SK-N-SH treated with all-trans-retinoic acid at 6 μM for 48 hours (cell line): ENCODE measurements around the gene SEC61A2.

Experiments
- ATAC-seq: fragments of 200-7000 bp; cut with Tn5 transposase; 3 replicates; pipeline ENCODE4 v1.9.1; 2020; ENCODE audit warnings: mild to moderate bottlenecking, moderate library complexity
- ARNTL ChIP-seq: fragments of 450-650 bp; formaldehyde crosslinking; IDR thresholded peaks from 2 replicates; pipeline ENCODE4 v1.5.0; 2020; ENCODE audit warnings: low read depth, mild to moderate bottlenecking, moderate library complexity, borderline replicate concordance
- CSRNP3 ChIP-seq: fragments of 250-450 bp; sonication (Bioruptor Pico); IDR thresholded peaks from 2 replicates; pipeline ENCODE4 v1.5.1; 2021; ENCODE audit warnings: mild to moderate bottlenecking, moderate library complexity
- ESRRG ChIP-seq: fragments of 250-450 bp; sonication (Bioruptor Pico); IDR thresholded peaks from 2 replicates; pipeline ENCODE4 v1.6.1; 2021; ENCODE audit warnings: mild to moderate bottlenecking
- GLIS3 ChIP-seq: fragments of 250-450 bp; sonication (Bioruptor Pico); IDR thresholded peaks from 2 replicates; pipeline ENCODE4 v1.5.0; 2020; ENCODE audit warnings: mild to moderate bottlenecking, moderate library complexity
- ISL1 ChIP-seq: fragments of 250-450 bp; sonication (Bioruptor Pico); IDR thresholded peaks from 2 replicates; pipeline ENCODE4 v2.1.2; 2022; ENCODE audit warnings: mild to moderate bottlenecking, moderate library complexity
- POU6F1 ChIP-seq: fragments of 250-450 bp; sonication (Bioruptor Pico); IDR thresholded peaks from 2 replicates; pipeline ENCODE4 v1.8.0; 2021; ENCODE audit warnings: low read depth, mild to moderate bottlenecking, moderate library complexity, borderline replicate concordance
- PPARA ChIP-seq: fragments of 250-450 bp; sonication (Bioruptor Pico); IDR thresholded peaks from 2 replicates; pipeline ENCODE4 v1.5.0; 2020; ENCODE audit warnings: mild to moderate bottlenecking, borderline replicate concordance
- TCF4 ChIP-seq: fragments of 250-450 bp; sonication (Bioruptor Pico); IDR thresholded peaks from 2 replicates; pipeline ENCODE4 v1.8.0; 2021; ENCODE audit warnings: mild to moderate bottlenecking, moderate library complexity, borderline replicate concordance
- TOX ChIP-seq: fragments of 250-450 bp; sonication (Bioruptor Pico); IDR thresholded peaks from 2 replicates; pipeline ENCODE4 v1.8.0; 2021; ENCODE audit warnings: mild to moderate bottlenecking, moderate library complexity, borderline replicate concordance
- TSHZ2 ChIP-seq: fragments of 250-450 bp; sonication (Bioruptor Pico); IDR thresholded peaks from 2 replicates; pipeline ENCODE4 v1.5.0; 2020; ENCODE audit warnings: mild to moderate bottlenecking, moderate library complexity
- ZC3H10 ChIP-seq: fragments of 250-450 bp; sonication (Bioruptor Pico); IDR thresholded peaks from 2 replicates; pipeline ENCODE4 v1.5.1; 2021; ENCODE audit warnings: mild to moderate bottlenecking, moderate library complexity
- ZFP3 ChIP-seq: fragments of 250-450 bp; sonication (Bioruptor Pico); IDR thresholded peaks from 2 replicates; pipeline ENCODE4 v1.5.0; 2020; ENCODE audit warnings: mild to moderate bottlenecking, moderate library complexity
- ZFP30 ChIP-seq: fragments of 450-650 bp; formaldehyde crosslinking; IDR thresholded peaks from 2 replicates; pipeline ENCODE4 v1.5.0; 2022; ENCODE audit warnings: mild to moderate bottlenecking, moderate library complexity
- ZNF70 ChIP-seq: fragments of 450-650 bp; formaldehyde crosslinking; IDR thresholded peaks from 2 replicates; pipeline ENCODE4 v1.5.0; 2020; ENCODE audit warnings: mild to moderate bottlenecking, moderate library complexity
- ZNF8 ChIP-seq: fragments of 450-650 bp; formaldehyde crosslinking; IDR thresholded peaks from 2 replicates; pipeline ENCODE4 v1.5.0; 2020; ENCODE audit warnings: mild to moderate bottlenecking, moderate library complexity
- TF ChIP-seq, protein P1 (sequence below): fragments of 250-450 bp; sonication (Bioruptor Pico); IDR thresholded peaks from 2 replicates; pipeline ENCODE4 v1.5.1; 2020; ENCODE audit warnings: low read depth, mild to moderate bottlenecking, moderate library complexity
- TF ChIP-seq, protein P2 (sequence below): fragments of 250-450 bp; sonication (Bioruptor Pico); IDR thresholded peaks from 2 replicates; pipeline ENCODE4 v1.8.0; 2020; ENCODE audit warnings: mild to moderate bottlenecking, moderate library complexity, borderline replicate concordance

The SEC61A2 gene

DNA sequence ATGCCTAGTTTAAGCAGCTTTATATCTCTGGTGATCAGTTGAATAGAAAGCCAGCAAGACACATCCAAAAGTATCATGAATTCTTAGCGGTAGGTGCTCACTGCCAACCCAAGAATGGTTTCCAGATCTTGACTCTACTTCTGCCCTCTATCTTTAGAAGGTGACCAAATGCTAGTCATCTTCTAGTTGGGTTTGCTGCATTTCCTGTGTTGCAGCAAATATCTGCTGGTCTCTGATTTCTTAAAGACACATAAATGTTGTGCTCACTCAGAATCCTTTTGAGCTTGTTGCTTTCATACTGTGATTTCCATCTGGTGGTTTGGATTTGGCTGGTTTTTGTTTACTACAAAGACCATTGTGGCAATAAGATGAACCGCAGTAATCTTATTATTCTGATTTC is 68.7 kb downstream of the SEC61A2 start (continued):
- TF ChIP-seq TCF4 (no peak), GLIS3 (no peak), ZFP3 (CRISPR knock-in tag) (no peak), ISL1 (CRISPR knock-in tag) (no peak)

DNA sequence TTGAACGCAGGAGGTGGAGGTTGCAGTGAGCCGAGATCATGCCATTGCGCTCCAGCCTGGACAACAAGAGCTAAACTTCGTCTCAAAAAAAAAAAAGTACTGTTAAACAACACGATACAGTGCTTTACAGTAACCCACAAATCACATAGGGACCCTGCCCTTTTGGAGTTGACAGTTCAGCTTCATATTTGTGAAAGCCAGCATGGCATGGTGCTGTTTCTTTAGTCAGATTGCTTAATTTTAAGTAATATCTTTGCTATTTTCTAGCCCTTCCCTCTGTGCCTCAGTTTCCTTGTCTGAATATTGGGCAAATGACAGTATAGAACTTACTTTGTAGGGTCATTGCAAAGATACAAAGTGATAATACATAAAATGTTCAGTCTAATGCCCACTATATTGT is 71.4 kb downstream of the SEC61A2 start:
- TF ChIP-seq ARNTL (CRISPR knock-in tag) = no peak
- ATAC-seq = no peak

DNA sequence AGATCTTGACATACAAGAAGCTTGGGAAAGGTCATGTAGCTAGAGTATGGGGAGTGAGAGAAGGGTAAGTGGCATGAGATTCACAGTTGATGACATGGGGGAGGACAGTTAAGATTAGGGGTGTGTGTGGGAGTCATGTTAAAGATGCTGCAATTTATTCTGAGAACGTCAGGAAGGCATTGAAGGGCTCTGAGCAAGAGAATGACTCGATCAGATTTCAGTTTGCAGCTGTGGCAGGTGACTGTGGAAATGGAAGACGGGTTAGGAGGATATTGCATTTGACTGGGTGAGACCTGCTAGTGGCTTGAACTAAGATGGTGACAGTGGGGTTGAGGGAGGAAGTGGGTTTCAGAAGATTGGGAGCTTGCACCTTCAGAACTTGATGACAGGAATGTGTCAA is 72.1 kb downstream of the SEC61A2 start:
- TF ChIP-seq ZC3H10 (no peak), PPARA (CRISPR knock-in tag) (no peak), ESRRG (no peak), ZNF70 (no peak), ZFP30 (CRISPR knock-in tag) (no peak), TOX (no peak)
- TF ChIP-seq, protein P1, sequence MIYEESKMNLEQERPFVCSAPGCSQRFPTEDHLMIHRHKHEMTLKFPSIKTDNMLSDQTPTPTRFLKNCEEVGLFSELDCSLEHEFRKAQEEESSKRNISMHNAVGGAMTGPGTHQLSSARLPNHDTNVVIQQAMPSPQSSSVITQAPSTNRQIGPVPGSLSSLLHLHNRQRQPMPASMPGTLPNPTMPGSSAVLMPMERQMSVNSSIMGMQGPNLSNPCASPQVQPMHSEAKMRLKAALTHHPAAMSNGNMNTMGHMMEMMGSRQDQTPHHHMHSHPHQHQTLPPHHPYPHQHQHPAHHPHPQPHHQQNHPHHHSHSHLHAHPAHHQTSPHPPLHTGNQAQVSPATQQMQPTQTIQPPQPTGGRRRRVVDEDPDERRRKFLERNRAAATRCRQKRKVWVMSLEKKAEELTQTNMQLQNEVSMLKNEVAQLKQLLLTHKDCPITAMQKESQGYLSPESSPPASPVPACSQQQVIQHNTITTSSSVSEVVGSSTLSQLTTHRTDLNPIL (CRISPR knock-in tag) = no peak
- TF ChIP-seq, all 23 proteins: peak for 0
- no peak for ATAC-seq

GRCh38 chr10:12202226-12202625 is 72.7 kb downstream of the SEC61A2 start:
- ATAC-seq = no peak
- TF ChIP-seq CSRNP3 (CRISPR knock-in tag) = no peak
- TF ChIP-seq TOX = no peak

- no peak for ATAC-seq
- no peak for TF ChIP-seq PPARA (CRISPR knock-in tag)
- peak; percentile 75 for TF ChIP-seq ZNF8 (CRISPR knock-in tag)
- TF ChIP-seq ISL1 (CRISPR knock-in tag) = no peak
- TF ChIP-seq, protein P2, sequence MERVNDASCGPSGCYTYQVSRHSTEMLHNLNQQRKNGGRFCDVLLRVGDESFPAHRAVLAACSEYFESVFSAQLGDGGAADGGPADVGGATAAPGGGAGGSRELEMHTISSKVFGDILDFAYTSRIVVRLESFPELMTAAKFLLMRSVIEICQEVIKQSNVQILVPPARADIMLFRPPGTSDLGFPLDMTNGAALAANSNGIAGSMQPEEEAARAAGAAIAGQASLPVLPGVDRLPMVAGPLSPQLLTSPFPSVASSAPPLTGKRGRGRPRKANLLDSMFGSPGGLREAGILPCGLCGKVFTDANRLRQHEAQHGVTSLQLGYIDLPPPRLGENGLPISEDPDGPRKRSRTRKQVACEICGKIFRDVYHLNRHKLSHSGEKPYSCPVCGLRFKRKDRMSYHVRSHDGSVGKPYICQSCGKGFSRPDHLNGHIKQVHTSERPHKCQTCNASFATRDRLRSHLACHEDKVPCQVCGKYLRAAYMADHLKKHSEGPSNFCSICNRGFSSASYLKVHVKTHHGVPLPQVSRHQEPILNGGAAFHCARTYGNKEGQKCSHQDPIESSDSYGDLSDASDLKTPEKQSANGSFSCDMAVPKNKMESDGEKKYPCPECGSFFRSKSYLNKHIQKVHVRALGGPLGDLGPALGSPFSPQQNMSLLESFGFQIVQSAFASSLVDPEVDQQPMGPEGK (CRISPR knock-in tag) = no peak
- no peak for TF ChIP-seq ZNF70
- TF ChIP-seq CSRNP3 (CRISPR knock-in tag) = no peak
- no peak for TF ChIP-seq POU6F1 (CRISPR knock-in tag)
Observed at GRCh38 chr10:12205082-12205481, 75.6 kb downstream of the SEC61A2 start.

- TF ChIP-seq TSHZ2 (CRISPR knock-in tag) (no peak), ZFP30 (CRISPR knock-in tag) (peak; percentile 73)
- ATAC-seq = no peak
Observed at GRCh38 chr10:12207114-12207513, 77.6 kb downstream of the SEC61A2 start.
